GM12874 (cell line): Measurements from ENCODE around the gene LRRC56.

Experiments
- CTCF ChIP-seq: IDR thresholded peaks from 2 replicates; pipeline ENCODE4 v1.5.1; 2011; ENCODE audit warnings: low read depth, mild to moderate bottlenecking, control low read depth, low read length, moderate library complexity; ENCODE audit not compliant: insufficient read depth

The LRRC56 gene

GRCh38 chr11:526192-526591 lies 11.1 kb upstream of the LRRC56 start:
- TF ChIP-seq CTCF: no peak

GRCh38 chr11:528166-528814 lies 9.0 kb upstream of the LRRC56 start:
- TF ChIP-seq CTCF: no peak

GRCh38 chr11:528815-529727 lies 8.3 kb upstream of the LRRC56 start:
- TF ChIP-seq CTCF: no peak

GRCh38 chr11:529728-530411 lies 7.5 kb upstream of the LRRC56 start:
- no peak for TF ChIP-seq CTCF

- no peak for TF ChIP-seq CTCF
These were observed 6.1 kb upstream of the LRRC56 start for GRCh38 chr11:530960-531831.

GRCh38 chr11:531919-532526 lies 5.3 kb upstream of the LRRC56 start:
- no peak for TF ChIP-seq CTCF
